Omental fat pad (tissue), 4 donors: ENCODE measurements around the gene TEX38. TPM values are rescaled to one million over a fixed set of nuclear protein-coding genes. Genes with fewer than 3 reads are reported as not detected.
"Not testable (repeated sequence)": the region's sequence is repeated elsewhere in the genome, so short reads cannot be mapped to it uniquely, and the experiment has no call there.

Source experiments
- ATAC-seq: fragments of 150-250 bp; one replicate; pipeline ENCODE4 v1.9.1; 2016; ENCODE audit warnings: mild to moderate bottlenecking, moderate library complexity; ENCODE audit not compliant: low FRiP score
- DNase-seq: peaks from one replicate; pipeline ENCODE4 v3.0.0-alpha.2; 2019; ENCODE audit warnings: low spot score
- CTCF ChIP-seq, 3 donors: fragments of 450-650 bp; IDR thresholded peaks; one replicate each; pipeline ENCODE4 v1.5.1; 2016 to 2017; ENCODE audit warnings: antibody characterized with exemption in 3 of 3, mild to moderate bottlenecking in 3 of 3, moderate library complexity in 2 of 3
- total RNA-seq, 4 donors: library from RNA; depleted of rRNA; stranded (reverse); fragments of >200 nt; gene quantifications; one replicate each; pipeline ENCODE4 v1.1.0, GENCODE V29; 2016

TEX38 gene
- total RNA-seq, 4 donors from 2014 or later, result not detected

- ATAC-seq (no peak), DNase-seq (no peak)
- TF ChIP-seq CTCF (IDR thresholded peaks at IDR 0.05), result no peak
Measured at GRCh38 chr1:46646844-46647243, 24.8 kb upstream of the TEX38 start.

- ATAC-seq, result no peak
- DNase-seq, result no peak
- TF ChIP-seq CTCF (IDR thresholded peaks at IDR 0.05), result no peak
Measured at GRCh38 chr1:46647611-46648010, 24.0 kb upstream of the TEX38 start.

GRCh38 chr1:46649764-46650163 is 21.9 kb upstream of the TEX38 start:
- TF ChIP-seq CTCF (IDR thresholded peaks at IDR 0.05), result no peak
- no peak for DNase-seq
- no peak for ATAC-seq

GRCh38 chr1:46650491-46650890 is 21.2 kb upstream of the TEX38 start:
- ATAC-seq (no peak), DNase-seq (no peak)
- TF ChIP-seq CTCF (IDR thresholded peaks at IDR 0.05), result no peak

- not testable (repeated sequence) for ATAC-seq
Measured at GRCh38 chr1:46651152-46651551, 20.5 kb upstream of the TEX38 start.

GRCh38 chr1:46652321-46653100 is 19.1 kb upstream of the TEX38 start:
- TF ChIP-seq CTCF (IDR thresholded peaks at IDR 0.05), result no peak
- DNase-seq (no peak), ATAC-seq (no peak)

More at GRCh38 chr1:46651152-46651551, 20.5 kb upstream of the TEX38 start:
- not testable (repeated sequence) for DNase-seq

GRCh38 chr1:46653405-46653958 is 18.2 kb upstream of the TEX38 start:
- ATAC-seq, result no peak
- no peak for DNase-seq
- TF ChIP-seq CTCF (IDR thresholded peaks at IDR 0.05), result no peak
